HCT116 (cell line): ENCODE measurements around the gene ERMP1. TPM values are rescaled to one million over a fixed set of nuclear protein-coding genes. Genes with fewer than 3 reads are reported as not detected.
A peak's percentile ranks its signal among the peaks of the same experiment; 100 is the strongest.

Source experiments
- ATAC-seq: fragments of 200-7000 bp; cut with Tn5 transposase; 2 replicates; pipeline ENCODE4 v1.9.1; 2020; ENCODE audit warnings: mild to moderate bottlenecking, moderate library complexity
- BruUV-seq: library from RNA; stranded (reverse); fragments of 400-500 nt; replicated peaks from 2 replicates; lab custom pipeline; 2021; lab: Mats Ljungman, UMichigan
- CTCF ChIA-PET: fragments of 300-600 bp; sonication (Branson Sonifier 250); formaldehyde crosslinking; loops from one replicate; lab custom pipeline; 2021; ENCODE audit warnings: antibody characterized with exemption; lab: Charles Lee
- POLR2A ChIA-PET: fragments of 300-600, 350-600 bp; sonication (Branson Sonifier 250); formaldehyde crosslinking; loops from one replicate; lab custom pipeline; 2021; ENCODE audit warnings: antibody characterized with exemption; lab: Charles Lee
- RAD21 ChIA-PET, 2 experiments: fragments of 300-600 bp; sonication (Branson Sonifier 250); formaldehyde crosslinking; loops; one replicate each; lab custom pipeline; 2023; ENCODE audit warnings: low total read pairs in 2 of 2; ENCODE audit not compliant: uncharacterized antibody in 2 of 2, unreplicated experiment in 2 of 2, low non-redundant PET in 1 of 2; lab: Charles Lee
- DNase-seq: peaks from one replicate; pipeline ENCODE4 v3.0.0-alpha.2; 2010; ENCODE audit warnings: low read depth, low spot score
- H2AFZ ChIP-seq: fragments of 200-600 bp; shearing (Covaris generic), sonication (generic); 2 replicates; pipeline ENCODE4 v1.6.1; 2017; ENCODE audit warnings: low read depth, mixed run types, mixed read lengths, antibody characterized with exemption, low read length; ENCODE audit not compliant: poor library complexity, severe bottlenecking
- H3K27ac ChIP-seq: 2 replicates; pipeline ENCODE4 v1.5.1; 2012; ENCODE audit warnings: low read depth, low read length
- H3K27me3 ChIP-seq: fragments of 200-600 bp; sonication (generic); 2 replicates; pipeline ENCODE4 v1.6.1; 2016; ENCODE audit warnings: mixed run types, low read length, mixed read lengths; ENCODE audit not compliant: insufficient read depth
- H3K36me3 ChIP-seq, 2 experiments: fragments of 200-500 bp in 1 of 2; fragments of 200-600 bp in 1 of 2; sonication (Bioruptor generic) in 1 of 2; sonication (generic) in 1 of 2; 2 replicates each; pipeline versions ENCODE4 v1.5.1 to v1.6.1; 2014 to 2016; ENCODE audit warnings: low read length in 2 of 2, inconsistent platforms in 1 of 2, mixed read lengths in 1 of 2, mixed run types in 1 of 2; ENCODE audit not compliant: insufficient read depth in 2 of 2, control insufficient read depth in 1 of 2
- H3K4me1 ChIP-seq, 2 experiments: fragments of 200-600 bp in 1 of 2; sonication (generic) in 1 of 2; 2 replicates each; pipeline versions ENCODE4 v1.5.1 to v1.6.1; 2012 to 2017; ENCODE audit warnings: low read length in 2 of 2, inconsistent platforms in 1 of 2, mild to moderate bottlenecking in 1 of 2, mixed read lengths in 1 of 2, mixed run types in 1 of 2, moderate library complexity in 1 of 2; ENCODE audit not compliant: insufficient read depth in 2 of 2, control insufficient read depth in 1 of 2
- H3K4me2 ChIP-seq: fragments of 200-600 bp; sonication (generic); 2 replicates; pipeline ENCODE4 v1.6.1; 2017; ENCODE audit warnings: mixed run types, low read length, mixed read lengths
- H3K4me3 ChIP-seq, 2 experiments: fragments of 200-600 bp in 1 of 2; sonication (generic) in 1 of 2; replicated peaks in 1 of 2; 2 replicates each; pipeline ENCODE4 v1.5.1; 2011 to 2016; ENCODE audit warnings: low read length in 2 of 2, control low read depth in 1 of 2, low read depth in 1 of 2, mild to moderate bottlenecking in 1 of 2, mixed read lengths in 1 of 2, mixed run types in 1 of 2
- H3K79me2 ChIP-seq: fragments of 200-600 bp; sonication (generic); 2 replicates; pipeline ENCODE4 v1.6.1; 2017; ENCODE audit warnings: mild to moderate bottlenecking, mixed run types, low read length, moderate library complexity, mixed read lengths; ENCODE audit not compliant: insufficient read depth
- H3K9ac ChIP-seq: fragments of 200-600 bp; sonication (generic); 2 replicates; pipeline ENCODE4 v1.6.1; 2016; ENCODE audit warnings: low read length, mixed read lengths
- H3K9me2 ChIP-seq: fragments of 200-600 bp; sonication (generic), shearing (Covaris generic); 2 replicates; pipeline ENCODE4 v1.6.1; 2017; ENCODE audit warnings: mixed run types, mild to moderate bottlenecking, moderate library complexity; ENCODE audit not compliant: insufficient read depth
- H3K9me3 ChIP-seq, 2 experiments: fragments of 200-500 bp in 1 of 2; fragments of 200-600 bp in 1 of 2; sonication (Bioruptor generic) in 1 of 2; sonication (generic) in 1 of 2; 2 replicates each; pipeline ENCODE4 v1.6.1; 2014 to 2017; ENCODE audit warnings: low read length in 2 of 2, mixed read lengths in 2 of 2, inconsistent platforms in 1 of 2, low read depth in 1 of 2, mild to moderate bottlenecking in 1 of 2, mixed run types in 1 of 2, moderate library complexity in 1 of 2; ENCODE audit not compliant: control insufficient read depth in 1 of 2, insufficient read depth in 1 of 2
- H4K20me1 ChIP-seq: fragments of 200-600 bp; sonication (generic), shearing (Covaris generic); 2 replicates; pipeline ENCODE4 v1.6.1; 2017; ENCODE audit warnings: mixed run types, mild to moderate bottlenecking, moderate library complexity; ENCODE audit not compliant: insufficient read depth
- CEBPB ChIP-seq: IDR thresholded peaks from 2 replicates; pipeline ENCODE4 v1.6.1; 2012; ENCODE audit warnings: low read depth
- JUND ChIP-seq: IDR thresholded peaks from 2 replicates; pipeline ENCODE4 v1.6.1; 2012
- POLR2A ChIP-seq: IDR thresholded peaks from 2 replicates; pipeline ENCODE4 v1.7.0; 2011; ENCODE audit warnings: borderline replicate concordance; ENCODE audit not compliant: insufficient read depth, insufficient read length; ENCODE audit errors: extremely low read depth
- TCF7L2 ChIP-seq: IDR thresholded peaks from 2 replicates; pipeline ENCODE4 v1.7.0; 2011; ENCODE audit warnings: borderline replicate concordance, inconsistent platforms; ENCODE audit not compliant: insufficient read depth, insufficient read length; ENCODE audit errors: extremely low read depth
- YY1 ChIP-seq: IDR thresholded peaks from 2 replicates; pipeline ENCODE4 v1.6.1; 2011; ENCODE audit warnings: low read length, low read depth, moderate library complexity, mild to moderate bottlenecking; ENCODE audit not compliant: insufficient replicate concordance; ENCODE audit errors: extremely low read depth
- intact Hi-C: fragments of 100-400 bp; cut with micrococcal nuclease; formaldehyde crosslinking; loops from 2 replicates; pipeline ENCODE4 v1.10.0; 2022
- total RNA-seq: library from RNA; stranded (reverse); gene quantifications from one replicate; pipeline ENCODE4 v1.2.1, GENCODE V29; 2021; ENCODE audit not compliant: unreplicated experiment
- TF ChIP-seq, protein P1 (sequence below): IDR thresholded peaks from 2 replicates; pipeline ENCODE4 v1.6.1; 2012
- TF ChIP-seq, protein P2 (sequence below), 3 experiments: fragments of 200-600 bp in 1 of 3; sonication (generic) in 1 of 3; IDR thresholded peaks in 2 of 3; conservative IDR thresholded peaks in 1 of 3; 2 replicates each; pipeline ENCODE4 v1.5.1; 2012 to 2017; ENCODE audit warnings: low read depth in 2 of 3, low read length in 2 of 3, antibody characterized with exemption in 1 of 3, borderline replicate concordance in 1 of 3, control low read depth in 1 of 3, mild to moderate bottlenecking in 1 of 3, mixed read lengths in 1 of 3, mixed run types in 1 of 3, moderate library complexity in 1 of 3; ENCODE audit not compliant: insufficient read depth in 1 of 3

ERMP1 gene
- total RNA-seq, 1 experiment from 2014 or later = 29.9 TPM

DNA sequence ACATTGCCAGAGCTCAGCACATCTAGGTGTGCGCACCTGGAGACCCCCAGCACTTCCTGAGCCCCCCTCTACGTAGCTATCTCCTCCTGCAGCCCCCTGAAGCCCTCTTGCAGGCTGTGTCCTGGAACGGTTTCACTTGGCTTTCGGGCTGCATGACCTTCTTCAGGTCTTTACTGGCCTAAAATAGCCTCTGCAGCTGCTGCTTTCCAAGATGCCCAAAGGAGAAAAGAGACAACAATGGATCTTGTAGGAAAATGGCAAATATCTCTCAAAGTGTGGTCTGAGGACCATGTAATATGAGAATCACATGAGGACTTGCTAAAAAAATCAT, 6.6 kb upstream of the ERMP1 start:
- peak overlapping the region; percentile 55 for H2AFZ ChIP-seq
- POLR2A ChIA-PET = no interaction called here
- CTCF ChIA-PET = no interaction called here
- H3K9ac ChIP-seq = peak overlapping the region; percentile 44
- intact Hi-C loops = no loop called here
- peak overlapping the region; percentile 78 for H3K4me2 ChIP-seq
- no peak overlapping the region for H3K4me3 ChIP-seq
- ATAC-seq = peak; percentile 46
- BruUV-seq = no TSS peak
- H4K20me1 ChIP-seq = no peaks in the 10 kb centered on the region
- no peaks in the 10 kb centered on the region for H3K79me2 ChIP-seq
- RAD21 ChIA-PET = no interaction called here
- no peaks in the 10 kb centered on the region for H3K9me3 ChIP-seq
- H3K4me1 ChIP-seq = peaks cover 33 to 39% of the 10 kb centered on the region in 2 experiments
- TF ChIP-seq CEBPB (no peak), POLR2A (no peak), TCF7L2 (no peak), YY1 (no peak), JUND (no peak)
- TF ChIP-seq, protein P1, sequence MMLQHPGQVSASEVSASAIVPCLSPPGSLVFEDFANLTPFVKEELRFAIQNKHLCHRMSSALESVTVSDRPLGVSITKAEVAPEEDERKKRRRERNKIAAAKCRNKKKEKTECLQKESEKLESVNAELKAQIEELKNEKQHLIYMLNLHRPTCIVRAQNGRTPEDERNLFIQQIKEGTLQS = no peak
- TF ChIP-seq, protein P2, sequence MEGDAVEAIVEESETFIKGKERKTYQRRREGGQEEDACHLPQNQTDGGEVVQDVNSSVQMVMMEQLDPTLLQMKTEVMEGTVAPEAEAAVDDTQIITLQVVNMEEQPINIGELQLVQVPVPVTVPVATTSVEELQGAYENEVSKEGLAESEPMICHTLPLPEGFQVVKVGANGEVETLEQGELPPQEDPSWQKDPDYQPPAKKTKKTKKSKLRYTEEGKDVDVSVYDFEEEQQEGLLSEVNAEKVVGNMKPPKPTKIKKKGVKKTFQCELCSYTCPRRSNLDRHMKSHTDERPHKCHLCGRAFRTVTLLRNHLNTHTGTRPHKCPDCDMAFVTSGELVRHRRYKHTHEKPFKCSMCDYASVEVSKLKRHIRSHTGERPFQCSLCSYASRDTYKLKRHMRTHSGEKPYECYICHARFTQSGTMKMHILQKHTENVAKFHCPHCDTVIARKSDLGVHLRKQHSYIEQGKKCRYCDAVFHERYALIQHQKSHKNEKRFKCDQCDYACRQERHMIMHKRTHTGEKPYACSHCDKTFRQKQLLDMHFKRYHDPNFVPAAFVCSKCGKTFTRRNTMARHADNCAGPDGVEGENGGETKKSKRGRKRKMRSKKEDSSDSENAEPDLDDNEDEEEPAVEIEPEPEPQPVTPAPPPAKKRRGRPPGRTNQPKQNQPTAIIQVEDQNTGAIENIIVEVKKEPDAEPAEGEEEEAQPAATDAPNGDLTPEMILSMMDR (IDR thresholded peaks at IDR 0.05 in 2 of 3, conservative IDR thresholded peaks at IDR 0.05 in 1 of 3; ENCODE audit: borderline replicate concordance in 1 of 3, insufficient read depth in 1 of 3, low read depth in 2 of 3, low read length in 2 of 3) = no peak
- no peaks in the 10 kb centered on the region for H3K36me3 ChIP-seq
- no peaks in the 10 kb centered on the region for H3K9me2 ChIP-seq
- DNase-seq = no peak
- H3K27me3 ChIP-seq = no peaks in the 10 kb centered on the region
- H3K27ac ChIP-seq = peak overlapping the region; percentile 70
